ENCODE data around the gene COL21A1.

Gene COL21A1

DNA sequence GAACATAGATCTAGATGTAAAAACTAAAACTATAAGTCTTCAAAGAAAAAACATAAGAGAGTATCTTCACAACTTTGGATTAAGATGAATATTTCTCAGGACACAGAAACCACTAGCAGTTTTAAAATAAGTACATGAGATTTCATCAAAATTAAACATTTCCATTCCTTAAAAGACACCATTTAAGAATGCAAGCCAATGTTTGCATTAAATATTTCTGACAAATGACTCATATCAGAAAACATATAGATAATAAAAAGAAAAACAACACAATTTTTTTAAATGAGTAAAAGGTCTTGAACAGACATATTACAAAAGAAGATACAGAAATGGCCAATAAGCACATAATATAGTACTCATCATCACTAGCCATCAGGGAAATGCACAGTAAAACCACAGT lies 59.7 kb downstream of the COL21A1 start:
- no peak for DNase-seq (ENCODE audit: low spot score)

- no peak for DNase-seq (ENCODE audit: low spot score)
Observed at GRCh38 chr6:56176741-56177140, 70.6 kb downstream of the COL21A1 start.

- no peak for DNase-seq (ENCODE audit: low spot score)
Observed at GRCh38 chr6:56173228-56173627, 74.2 kb downstream of the COL21A1 start.

- DNase-seq (ENCODE audit: low spot score) = no peak
Observed at GRCh38 chr6:56172144-56172543, 75.2 kb downstream of the COL21A1 start.

DNA sequence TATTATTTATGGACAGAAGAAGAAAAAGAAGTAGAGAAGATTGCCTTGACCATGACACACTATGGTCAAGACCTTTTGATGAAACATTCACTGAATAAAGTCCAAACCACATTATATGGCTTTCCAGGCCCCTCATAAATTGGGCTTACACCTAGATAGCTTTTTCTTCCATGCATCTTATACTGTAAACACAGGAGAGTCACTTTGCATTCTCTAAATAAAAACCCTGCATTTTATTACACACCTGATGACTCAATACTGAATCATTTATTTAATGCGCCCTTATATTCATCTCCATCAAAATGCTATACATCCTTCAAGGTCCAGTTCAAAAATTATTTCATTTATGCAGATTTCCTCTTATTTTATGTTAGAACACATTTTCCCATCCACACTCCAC lies 78.0 kb downstream of the COL21A1 start:
- no peak for DNase-seq (ENCODE audit: low spot score)

DNA sequence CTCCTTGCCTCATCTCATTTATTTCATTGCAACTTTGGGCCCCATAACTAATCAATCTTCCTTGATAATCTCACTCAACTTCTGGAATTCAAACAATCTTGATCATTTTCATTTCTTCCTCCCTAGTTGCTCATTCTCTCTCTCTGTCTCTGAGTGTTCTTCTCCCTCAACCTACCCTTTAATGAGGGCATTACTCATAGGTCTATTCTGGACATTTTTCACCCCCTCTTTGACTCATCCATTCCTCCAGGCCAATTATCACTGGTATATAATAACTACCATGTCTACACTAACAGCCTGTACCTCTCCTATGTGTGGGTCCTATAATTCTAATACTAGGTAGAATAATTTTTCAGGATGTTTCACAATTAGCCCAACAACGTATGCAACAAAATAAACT lies 78.8 kb downstream of the COL21A1 start:
- no peak for DNase-seq (ENCODE audit: low spot score)

- DNase-seq (ENCODE audit: low spot score) = no peak
Observed at GRCh38 chr6:56162081-56162480, 85.3 kb downstream of the COL21A1 start.

DNA sequence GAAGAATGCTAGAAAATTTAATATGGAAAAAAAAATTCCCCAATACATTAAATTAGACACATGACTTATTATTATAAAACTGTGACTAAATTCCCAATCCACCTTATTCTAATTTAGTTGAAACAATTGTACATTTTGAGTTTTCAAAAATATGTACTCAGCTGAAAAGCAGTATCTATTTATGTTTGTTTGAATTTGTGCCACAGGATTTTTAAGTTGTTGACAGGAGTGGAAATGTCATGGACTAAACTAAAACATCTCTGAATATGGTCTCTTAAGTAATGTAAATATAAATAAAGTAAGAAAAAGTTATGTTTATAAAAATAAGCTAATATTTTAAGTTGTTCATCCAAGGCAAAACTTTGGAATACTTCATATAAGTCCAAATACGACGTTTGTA lies 86.9 kb downstream of the COL21A1 start:
- DNase-seq (ENCODE audit: low spot score) = no peak

DNA sequence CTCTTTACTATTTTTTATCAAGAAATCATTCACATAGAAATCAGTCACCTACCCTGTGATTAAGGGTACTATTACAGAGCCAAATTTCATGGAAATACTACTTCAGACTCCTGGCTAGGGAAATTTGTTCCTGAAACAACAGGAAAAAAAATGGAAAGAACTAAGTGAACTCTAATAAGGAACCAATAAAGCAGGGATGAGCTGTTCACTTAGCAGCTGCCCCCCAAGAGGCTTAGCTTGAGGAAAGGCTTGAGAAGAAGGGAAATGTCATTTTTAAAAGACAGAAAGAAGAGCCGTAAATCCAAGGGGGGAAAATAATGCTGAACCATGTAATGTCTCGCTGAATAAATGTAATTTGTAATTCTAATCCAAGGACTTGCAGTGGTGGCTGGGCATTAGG lies 88.8 kb downstream of the COL21A1 start:
- DNase-seq (ENCODE audit: low spot score) = no peak

GRCh38 chr6:56156643-56157042 lies 90.7 kb downstream of the COL21A1 start:
- no peak for DNase-seq (ENCODE audit: low spot score)

DNA sequence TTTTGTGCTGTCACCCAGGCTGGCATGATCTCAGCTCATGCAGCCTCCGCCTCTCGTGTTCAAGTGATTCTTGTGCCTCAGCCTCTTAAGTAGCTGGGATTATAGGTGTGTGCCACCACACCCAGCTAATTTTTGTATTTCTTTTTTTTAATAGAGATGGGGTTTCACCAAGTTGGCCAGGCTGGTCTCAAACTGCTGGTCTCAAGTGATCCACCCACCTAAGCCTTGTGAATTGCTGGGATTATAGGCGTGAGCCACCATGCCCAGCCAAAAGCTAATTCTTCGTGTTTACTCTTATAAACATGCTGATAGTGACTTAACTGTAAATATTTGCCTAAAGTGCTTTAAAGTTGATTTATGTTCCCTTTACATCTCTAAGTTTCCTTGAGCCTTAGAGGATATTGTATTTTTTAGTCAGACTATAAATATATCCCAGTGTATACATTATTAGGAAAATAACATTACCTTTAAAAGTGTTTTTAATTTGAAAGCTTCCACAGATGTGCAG lies 91.7 kb downstream of the COL21A1 start:
- no peak for DNase-seq (ENCODE audit: low spot score)

DNA sequence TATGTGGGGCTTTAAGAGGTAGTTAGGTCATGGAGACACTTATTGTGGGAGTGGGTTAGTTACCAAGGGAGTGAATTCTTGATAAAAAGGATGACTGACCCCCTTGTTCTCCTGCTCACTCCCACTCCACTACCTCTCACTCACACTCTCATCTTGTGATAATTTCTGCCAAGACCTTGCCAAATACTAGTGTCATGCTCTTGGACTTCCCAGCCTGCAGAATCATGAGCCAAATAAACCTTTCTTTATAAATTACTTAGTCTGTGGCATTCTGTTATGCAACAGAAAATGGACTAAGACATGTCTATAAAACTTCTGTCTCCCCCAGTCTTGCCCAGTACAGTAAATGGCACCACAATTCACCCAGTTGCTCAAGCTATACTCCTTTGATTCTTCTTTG lies 93.3 kb downstream of the COL21A1 start:
- no peak for DNase-seq (ENCODE audit: low spot score)

- DNase-seq (ENCODE audit: low spot score) = no peak
Observed at GRCh38 chr6:56152611-56153010, 94.8 kb downstream of the COL21A1 start.

DNA sequence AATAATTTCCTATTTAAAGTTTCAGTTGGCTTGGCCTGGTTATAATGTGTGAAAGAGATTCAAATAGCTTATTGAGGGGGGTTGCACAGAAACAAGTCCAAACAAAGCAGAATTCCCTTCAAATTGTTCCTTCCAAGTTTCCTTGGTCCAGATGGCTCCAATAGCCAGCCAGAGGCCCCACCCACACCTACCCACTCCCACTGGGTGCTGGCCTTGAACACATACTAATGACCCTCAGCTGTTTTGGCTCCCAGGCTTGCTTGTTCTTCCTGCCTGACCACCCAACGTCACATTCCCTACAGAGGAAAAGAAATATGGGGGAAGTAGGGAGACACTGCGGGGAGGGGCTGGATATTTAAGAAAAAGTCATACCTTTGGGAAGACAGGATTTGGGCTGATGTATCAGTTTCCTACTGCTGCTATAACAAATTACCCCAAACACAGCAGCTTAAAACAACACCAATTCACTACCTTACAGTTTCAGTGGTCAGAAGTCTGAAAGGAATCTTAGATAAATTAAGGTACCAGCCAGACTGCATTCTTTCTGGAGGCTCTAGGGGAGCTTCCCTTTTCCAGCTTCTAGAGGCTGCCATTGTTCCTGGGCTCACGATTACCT lies 95.7 kb downstream of the COL21A1 start:
- no peak for DNase-seq (ENCODE audit: low spot score)

GRCh38 chr6:56148488-56149186 lies 98.7 kb downstream of the COL21A1 start:
- no peak for DNase-seq (ENCODE audit: low spot score)

- no peak for DNase-seq (ENCODE audit: low spot score)
Observed at GRCh38 chr6:56147766-56148165, 99.6 kb downstream of the COL21A1 start.

- no peak for DNase-seq (ENCODE audit: low spot score)
Observed at GRCh38 chr6:56146086-56146485, 101.3 kb downstream of the COL21A1 start.

DNA sequence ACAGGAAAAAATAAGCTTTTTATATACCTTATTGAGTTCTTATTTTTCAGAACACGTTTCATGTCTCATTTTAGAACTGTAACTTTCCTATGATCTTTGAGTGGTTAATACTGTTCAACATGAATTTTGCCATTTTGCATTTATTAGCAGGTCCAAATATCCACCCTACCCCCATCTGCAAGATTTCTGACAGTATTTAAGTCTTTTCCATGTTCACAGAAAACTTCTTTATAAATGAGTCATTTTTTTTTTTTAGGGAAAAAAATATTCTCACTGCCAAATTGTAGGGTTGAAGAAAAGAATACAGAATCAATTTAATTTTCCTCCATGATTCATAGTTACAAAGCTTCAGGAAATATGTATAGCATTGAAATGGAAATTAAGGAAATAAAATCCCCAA lies 101.8 kb downstream of the COL21A1 start:
- no peak for DNase-seq (ENCODE audit: low spot score)

- DNase-seq (ENCODE audit: low spot score) = no peak
Observed at GRCh38 chr6:56144538-56145324, 102.6 kb downstream of the COL21A1 start.

DNA sequence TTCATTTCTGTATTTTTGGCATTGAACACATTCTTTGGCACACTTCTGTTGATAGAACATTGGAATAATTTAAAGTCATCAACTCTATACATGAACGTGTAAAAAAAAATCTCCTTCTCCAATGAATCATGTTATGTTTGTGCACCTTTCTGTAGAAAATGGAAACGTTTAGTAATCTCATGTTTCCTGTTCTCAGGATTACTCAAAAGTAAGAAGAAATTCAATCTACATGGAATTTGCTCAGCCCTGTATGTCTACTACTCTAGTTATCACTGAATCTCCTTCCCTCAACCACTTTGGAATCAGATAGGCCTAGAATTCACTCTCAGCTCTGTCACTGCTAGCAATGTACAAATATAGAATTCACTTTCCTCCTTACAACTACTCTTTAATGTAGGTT lies 103.6 kb downstream of the COL21A1 start:
- no peak for DNase-seq (ENCODE audit: low spot score)

GRCh38 chr6:56140090-56140489 lies 107.3 kb downstream of the COL21A1 start:
- no peak for DNase-seq (ENCODE audit: low spot score)

GRCh38 chr6:56115715-56116114 lies 131.7 kb downstream of the COL21A1 start:
- DNase-seq (ENCODE audit: low spot score) = no peak

DNA sequence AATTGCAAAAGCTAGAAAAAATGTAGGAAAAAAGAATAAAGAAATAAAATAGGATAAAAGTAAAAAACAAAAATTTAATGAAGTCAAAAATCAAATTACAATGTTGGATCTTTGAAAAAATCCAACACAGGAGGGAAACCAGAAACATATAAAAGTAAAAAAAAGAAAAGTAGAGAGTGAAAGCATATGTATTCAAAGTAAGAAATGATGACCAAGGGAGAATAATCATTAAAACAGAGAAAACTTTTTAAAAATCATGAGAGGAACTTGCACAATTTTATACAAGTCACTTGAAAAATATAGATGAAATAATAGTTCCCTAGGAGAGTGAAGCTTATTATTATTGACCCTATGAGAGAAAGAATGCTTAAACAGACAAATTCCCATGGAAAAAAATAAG lies 138.2 kb downstream of the COL21A1 start:
- no peak for DNase-seq (ENCODE audit: low spot score)

All from NAMALWA (cell line).